Endothelial cell of hepatic sinusoid (primary cell): ENCODE data around the gene ULK1.
"Not testable (repeated sequence)": the region's sequence is repeated elsewhere in the genome, so short reads cannot be mapped to it uniquely, and the experiment has no call there.

Source experiments
- in situ Hi-C: cut with HindIII; loops from 2 replicates; pipeline ENCODE4 v1.10.0; 2017; ENCODE audit warnings: low sequenced_read_pairs

ULK1 gene

DNA sequence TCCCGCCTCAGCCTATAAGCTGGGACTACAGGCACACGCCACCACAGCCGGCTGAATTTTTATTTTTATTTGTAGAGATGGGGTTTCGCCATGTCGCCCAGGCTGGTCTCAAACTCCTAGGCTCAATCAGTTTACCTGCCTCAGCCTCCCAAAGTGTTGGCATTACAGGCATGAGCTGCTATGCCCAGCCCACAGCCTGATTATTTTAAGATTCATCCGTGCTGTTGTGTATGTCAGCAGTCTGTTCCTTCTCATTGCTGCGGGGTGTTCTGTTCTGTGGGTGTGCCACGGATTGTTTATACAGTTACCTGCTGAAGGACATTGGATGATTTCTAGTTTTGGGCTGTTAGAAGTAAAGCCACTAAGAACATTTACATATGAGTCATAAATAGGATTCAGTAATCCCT is 45.7 kb downstream of the ULK1 start:
- in situ Hi-C loops: no loop called here

DNA sequence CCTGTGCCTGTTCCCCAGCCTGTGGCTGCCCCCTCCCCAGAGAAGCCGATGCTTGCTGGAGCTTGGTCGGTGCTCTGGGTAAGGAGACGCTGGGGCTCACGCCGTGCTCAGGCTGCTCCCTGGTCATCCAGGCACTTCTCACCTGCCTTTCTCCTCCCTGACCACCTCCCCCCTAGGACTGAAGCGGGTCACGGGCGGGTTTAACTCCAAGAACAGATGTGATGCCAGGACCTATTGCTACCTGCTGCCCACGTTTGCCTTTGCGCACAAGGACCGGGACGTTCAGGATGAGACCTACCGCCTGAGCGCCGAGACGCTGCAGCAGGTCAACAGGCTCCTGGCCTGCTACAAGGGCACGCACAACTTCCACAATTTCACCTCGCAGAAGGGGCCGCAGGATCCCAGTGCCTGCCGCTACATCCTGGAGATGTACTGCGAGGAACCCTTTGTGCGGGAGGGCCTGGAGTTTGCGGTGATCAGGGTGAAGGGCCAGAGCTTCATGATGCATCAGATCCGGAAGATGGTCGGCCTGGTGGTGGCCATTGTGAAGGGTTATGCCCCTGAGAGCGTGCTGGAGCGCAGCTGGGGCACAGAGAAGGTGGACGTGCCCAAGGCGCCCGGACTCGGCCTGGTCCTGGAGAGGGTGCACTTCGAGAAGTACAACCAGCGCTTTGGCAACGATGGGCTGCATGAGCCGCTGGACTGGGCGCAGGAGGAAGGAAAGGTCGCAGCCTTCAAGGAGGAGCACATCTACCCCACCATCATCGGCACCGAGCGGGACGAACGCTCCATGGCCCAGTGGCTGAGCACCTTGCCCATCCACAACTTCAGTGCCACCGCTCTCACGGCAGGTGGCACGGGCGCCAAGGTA is 46.9 kb downstream of the ULK1 start:
- in situ Hi-C loops: no loop called here

DNA sequence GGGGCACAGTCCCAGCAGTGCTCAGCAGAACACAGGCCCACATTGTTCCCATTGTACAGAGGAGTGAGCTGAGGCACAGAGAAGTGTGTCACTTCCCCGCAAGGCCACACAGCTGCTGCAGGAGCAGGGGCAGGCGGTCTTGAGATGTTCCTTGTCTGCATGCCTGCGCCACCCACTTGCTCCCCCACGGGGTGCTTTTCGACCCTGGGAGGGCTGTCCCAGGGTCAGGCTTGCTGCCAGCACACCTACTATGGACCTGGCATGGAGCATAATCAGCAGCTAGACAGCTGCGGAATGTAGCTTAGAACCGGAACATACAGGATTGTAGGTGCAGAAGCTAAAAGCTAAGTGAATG is 47.5 kb downstream of the ULK1 start:
- in situ Hi-C loops: no loop called here

DNA sequence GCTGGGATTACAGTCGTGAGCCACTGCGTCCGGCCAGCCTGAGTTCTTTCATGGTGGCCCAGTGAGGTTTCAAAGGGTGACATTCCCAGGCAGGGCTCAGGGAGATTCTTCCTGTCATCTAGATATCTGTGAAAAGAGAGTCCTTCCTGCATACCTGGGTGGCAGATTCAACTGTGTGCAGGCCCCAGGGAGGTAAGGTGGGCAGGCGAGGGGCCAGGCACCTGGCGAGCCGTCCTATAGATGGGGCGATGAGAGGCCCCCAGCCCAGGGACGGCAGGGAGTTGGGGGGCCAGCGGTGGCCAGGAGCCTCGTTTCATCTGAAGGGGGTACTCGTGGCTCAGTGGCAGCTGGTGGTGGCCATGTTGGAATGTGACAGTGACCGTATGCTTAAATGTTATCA is 48.2 kb downstream of the ULK1 start:
- in situ Hi-C loops: no loop called here

DNA sequence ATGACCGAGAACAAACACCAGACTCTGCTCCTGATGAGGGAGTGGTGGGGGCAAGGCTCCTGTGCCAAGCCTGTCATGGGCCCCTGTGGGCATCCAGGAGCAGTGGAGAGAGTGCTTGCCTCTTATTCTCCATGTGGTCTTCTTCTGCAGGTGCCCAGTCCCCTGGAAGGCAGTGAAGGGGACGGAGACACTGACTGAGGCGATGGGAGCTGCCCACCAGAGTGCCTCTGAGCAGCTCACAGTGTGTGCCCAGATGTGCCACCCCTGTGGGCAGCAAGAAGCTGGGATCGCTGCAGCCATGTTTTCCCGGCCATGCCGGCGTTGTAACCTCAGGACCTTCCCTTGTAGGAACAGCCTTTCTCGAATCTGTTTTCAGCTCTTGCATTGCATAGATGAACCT is 49.0 kb downstream of the ULK1 start:
- in situ Hi-C loops: no loop called here

DNA sequence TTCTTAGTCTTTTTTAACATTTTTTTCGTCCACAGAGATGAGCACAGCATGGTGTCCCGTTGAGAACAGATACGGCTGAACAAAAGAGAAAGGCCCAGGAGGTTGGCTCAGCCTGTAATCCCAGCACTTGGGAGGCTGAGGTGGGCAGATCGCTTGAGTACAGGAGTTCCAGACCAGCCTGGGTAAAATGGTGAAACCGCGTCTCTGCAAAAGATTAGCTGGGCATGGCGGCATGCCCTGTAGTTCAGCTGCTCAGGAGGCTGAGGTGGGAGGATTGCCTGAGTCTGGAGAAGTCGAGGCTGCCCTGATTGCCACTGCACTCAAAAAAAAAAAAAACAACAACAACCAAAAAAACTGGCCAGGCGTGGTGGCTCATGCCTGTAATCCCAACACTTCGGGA is 49.5 kb downstream of the ULK1 start:
- in situ Hi-C loops: no loop called here

DNA sequence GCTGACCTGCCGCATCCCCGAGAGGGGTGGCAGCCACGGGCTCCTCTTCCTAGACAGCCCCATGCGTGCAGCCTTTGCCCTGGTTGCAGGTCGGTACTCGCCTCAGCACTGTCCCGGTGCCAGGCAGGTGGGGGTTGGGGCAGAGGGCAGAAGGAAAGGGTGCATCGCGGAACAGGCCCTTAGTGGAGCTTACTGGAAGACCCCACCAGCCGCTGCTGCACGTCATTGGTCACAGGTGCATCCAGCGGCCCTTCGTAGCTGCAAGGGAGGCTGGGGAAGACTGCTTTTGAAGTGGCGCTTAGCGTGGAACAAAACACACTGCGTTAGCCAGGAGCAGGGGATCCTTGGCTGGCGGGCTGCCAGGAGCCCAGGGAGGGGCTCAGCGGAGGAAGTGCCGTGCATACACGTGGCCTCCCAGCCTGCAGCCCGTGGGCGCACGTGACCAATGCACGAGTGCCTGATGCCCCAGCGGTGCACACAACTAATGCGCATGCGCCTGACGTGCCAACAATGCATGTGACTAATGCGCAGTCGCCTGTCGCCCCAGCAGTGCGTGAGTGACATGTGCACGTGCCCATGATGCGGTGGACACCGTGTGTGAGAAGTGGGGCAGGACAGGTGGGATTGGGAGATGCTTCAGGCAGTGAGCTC is 50.3 kb downstream of the ULK1 start:
- in situ Hi-C loops: no loop called here

DNA sequence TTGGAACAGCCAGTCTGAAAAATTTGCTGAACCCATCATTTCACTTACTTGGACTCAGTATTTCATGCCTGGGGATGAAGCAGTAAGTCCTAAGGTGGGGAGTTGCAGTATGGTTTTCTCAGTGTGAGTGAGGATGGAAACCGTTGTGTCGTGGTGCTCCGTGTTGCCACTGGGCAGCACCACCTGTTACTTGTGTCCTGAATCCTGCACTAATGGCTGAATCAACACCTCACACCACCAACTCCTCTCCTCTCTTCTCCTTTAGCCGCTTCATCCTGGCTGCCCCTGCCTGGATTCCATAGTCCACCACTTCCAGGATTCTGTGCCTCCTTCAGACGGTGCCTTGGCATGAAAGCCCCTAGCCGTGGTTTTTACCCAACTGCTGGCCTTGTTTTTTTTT is 52.3 kb downstream of the ULK1 start:
- in situ Hi-C loops: no loop called here

DNA sequence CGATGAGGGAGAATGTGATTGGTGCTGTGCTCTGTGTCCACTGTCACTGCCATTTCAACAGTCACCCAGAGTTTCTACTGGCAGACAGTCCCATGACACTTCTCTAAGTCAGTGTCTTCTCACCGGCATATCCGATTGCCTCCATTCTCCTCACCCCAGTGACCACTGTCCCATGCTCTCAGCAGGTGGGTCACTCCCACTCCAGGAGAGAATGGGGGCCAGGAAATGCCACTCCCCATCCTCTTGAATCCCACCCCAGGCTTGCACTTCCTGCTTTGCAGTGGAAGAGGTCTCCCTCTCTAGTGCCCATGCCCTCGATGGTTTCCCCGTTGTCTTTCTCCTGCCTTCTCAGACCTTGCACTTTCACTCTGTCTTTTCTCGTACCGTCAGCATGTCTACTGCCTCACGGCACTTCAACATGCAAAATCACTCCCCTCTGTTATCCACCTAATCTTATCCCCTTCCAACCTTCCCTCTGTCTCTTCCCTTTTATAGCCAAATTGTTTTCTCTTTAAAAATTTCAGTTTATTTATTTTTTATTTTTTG is 53.1 kb downstream of the ULK1 start:
- in situ Hi-C loops: no loop called here

DNA sequence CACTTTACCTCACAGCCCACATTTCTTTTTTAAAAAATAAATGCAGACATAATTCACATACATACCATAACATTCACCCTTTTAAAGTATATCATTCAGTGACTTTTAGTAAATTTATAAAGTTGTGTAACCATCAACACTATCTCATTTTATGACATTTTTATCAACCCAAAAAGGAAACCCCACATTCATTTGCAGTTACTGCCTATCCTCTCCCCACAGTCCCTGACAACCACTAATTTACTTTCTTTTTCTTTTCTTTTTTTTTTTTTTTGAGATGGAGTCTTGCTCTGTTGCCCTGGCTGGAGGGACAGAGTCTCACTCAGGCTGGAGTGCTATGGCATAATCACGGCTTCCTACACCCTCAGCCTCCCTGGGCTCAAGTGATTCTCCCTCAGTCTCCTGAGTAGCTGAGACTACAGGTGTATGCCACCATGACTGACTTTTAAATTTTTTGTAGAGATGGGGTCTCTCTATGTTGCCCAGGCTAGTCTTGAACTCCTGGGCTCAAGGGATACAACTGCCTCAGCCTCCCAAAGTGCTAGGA is 53.8 kb downstream of the ULK1 start:
- in situ Hi-C loops: no loop called here

DNA sequence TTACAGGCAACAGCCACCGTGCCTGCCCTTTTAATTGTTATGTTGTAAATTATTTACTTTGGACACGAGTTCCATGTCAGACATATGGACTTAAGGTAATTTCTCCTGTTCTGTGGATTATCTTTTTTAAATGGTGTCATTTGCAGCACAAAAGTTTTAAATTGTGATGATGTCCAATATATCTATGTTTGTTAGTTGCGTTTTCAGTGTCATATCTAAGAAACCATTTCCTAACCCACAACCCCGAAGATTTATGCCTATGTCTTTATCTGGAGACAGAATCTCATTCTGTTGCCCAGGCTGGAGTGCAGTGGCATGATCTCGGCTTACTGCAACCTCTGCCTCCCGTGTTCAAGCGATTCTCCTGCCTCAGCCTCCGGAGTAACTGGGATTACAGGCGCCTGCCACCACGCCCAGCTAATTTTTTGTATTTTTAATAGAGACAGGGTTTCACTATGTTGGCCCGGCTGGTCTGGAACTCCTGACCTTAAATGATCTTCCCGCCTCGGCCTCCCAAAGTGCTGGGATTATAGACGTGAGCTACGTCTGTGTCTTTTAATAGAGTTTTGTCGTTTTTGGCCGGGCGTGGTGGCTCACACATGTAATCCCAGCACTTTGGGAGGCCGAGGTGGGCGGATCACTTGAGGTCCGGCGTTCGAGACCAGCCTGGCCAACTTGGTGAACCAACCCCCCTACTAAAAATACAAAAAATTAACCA is 54.5 kb downstream of the ULK1 start:
- in situ Hi-C loops: not testable (repeated sequence)

DNA sequence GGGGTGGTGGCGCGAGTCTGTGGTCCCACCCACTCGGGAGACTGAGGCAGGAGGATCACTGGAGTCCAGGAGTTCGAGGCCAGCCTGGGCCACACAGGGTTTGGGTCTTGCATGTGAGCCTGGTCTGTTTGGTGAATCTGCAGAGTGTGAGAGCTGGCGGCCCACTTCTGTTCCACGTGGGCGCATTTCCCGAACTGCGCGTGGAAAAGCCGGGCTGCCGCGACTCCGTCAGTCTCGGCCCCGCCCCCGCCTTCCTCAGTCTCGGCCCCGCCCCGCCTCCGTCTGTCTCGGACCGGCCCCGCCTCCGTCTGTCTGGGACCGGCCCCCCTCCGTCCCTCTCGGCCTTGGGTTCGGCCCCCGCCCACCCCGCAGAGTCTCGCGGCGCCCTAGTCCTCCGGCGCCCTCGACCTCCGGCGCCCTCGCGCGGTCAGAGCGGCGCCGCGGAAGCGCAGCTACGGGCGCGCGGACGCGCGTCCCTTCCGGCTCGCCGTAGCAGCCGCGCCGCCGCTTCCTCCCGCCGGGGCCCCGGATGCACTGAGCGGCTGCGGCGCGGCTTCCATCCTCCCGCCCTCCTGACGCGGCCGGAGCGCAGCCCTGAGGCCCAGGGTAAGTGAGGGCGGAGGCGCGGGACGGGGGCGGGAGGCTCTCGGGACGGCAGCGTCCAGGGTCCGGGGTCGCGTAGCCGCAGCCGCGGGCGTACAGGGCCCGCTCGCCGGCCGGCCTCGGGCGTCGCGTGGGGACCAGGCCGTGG is 55.2 kb downstream of the ULK1 start, which contains the start of gene EP400:
TSS of gene EP400 (plus strand) at position 512 of the 751 bp plus-strand sequence. CDS start 10,678 bp downstream, outside the sequence.
- in situ Hi-C loops: no loop called here

DNA sequence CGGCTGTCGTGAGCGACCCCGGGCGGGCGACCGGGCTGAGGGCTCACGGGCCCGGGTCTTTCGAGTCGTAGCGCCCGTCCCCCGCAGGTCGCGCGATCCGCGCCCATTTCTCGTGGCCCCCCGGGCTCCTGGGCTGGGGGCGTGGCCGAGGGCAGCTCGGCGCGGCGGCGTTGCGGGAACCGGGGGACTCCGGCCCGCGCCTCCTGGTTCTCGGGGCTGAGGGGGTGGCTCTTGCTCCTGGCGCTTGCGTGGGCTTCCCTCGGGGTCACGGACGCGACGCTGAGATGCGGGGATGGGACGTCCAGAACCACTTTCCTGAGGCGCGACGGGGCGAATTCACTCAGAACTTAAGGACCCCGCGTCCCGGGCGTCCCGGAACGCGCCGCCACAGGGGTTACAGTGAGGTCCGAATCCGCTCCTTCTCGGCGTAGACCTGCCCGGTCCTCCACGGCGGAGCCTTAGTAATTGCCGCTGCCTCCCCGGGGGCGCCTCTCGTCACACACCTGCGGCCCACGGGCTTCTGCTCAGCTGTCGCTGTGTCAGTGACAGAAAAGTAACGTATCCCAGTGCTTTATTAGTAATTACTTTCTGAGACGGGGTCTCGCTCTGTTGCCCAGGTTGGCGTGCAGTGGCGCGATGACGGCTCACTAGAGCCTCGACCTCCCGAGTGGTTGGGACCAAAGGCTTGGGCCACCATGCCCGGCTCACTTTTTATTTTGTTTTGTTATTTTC is 55.9 kb downstream of the ULK1 start:
- in situ Hi-C loops: no loop called here

DNA sequence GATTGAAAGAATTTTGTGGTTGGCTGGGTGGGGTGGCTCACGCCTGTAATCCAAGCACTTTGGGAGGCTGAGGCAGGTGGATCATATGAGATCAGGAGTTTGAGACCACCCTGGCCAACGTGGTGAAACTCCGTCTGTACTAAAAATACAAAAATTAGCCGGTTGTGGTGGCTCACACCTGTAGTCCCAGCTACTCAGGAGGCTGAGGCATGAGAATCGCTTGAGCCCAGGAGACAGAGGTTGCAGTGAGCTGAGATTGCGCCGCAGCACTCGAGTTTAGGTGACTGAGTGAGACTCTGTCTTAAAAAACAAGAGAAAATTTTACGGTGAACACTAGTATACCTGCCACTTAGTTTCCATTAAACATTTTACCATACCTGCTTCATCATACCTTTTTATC is 59.4 kb downstream of the ULK1 start:
- in situ Hi-C loops: not testable (repeated sequence)

DNA sequence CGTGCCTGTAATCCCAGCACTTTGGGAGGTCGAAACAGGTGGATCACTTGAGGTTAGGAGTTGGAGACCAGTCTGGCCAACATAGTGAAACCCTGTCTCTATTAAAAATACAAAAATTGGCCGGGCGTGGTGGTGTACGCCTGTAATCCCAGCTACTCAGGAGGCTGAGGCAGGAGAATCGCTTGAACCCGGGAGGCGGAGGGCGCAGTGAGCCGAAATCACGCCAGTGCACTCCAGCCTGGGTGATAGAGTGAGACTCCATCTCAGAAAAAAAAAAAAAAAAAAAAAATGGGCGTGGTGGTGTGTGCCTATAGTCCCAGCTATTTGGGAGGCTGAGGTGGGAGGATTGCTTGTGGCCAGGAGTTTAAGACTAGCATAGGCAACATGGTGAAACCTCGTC is 60.0 kb downstream of the ULK1 start:
- in situ Hi-C loops: not testable (repeated sequence)

DNA sequence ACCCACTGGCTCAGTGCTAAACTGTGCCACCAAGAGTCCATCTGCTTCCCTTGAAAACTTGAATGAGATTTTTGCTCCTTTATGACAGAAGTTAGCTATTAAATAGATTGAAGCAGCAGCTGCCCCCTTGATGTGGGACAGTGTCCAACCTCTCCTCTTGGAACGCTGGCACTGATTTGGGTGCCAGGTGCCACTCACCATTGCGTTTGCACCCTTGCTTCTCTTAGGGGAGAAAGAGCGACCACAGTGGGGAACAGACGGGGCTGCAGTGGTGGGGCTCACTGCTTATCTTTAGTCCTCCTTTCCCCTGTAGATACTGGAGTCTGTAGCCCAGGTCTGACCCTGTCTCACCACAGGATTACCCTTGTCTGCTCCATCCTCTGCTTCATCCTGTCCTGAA is 64.7 kb downstream of the ULK1 start:
- in situ Hi-C loops: no loop called here

DNA sequence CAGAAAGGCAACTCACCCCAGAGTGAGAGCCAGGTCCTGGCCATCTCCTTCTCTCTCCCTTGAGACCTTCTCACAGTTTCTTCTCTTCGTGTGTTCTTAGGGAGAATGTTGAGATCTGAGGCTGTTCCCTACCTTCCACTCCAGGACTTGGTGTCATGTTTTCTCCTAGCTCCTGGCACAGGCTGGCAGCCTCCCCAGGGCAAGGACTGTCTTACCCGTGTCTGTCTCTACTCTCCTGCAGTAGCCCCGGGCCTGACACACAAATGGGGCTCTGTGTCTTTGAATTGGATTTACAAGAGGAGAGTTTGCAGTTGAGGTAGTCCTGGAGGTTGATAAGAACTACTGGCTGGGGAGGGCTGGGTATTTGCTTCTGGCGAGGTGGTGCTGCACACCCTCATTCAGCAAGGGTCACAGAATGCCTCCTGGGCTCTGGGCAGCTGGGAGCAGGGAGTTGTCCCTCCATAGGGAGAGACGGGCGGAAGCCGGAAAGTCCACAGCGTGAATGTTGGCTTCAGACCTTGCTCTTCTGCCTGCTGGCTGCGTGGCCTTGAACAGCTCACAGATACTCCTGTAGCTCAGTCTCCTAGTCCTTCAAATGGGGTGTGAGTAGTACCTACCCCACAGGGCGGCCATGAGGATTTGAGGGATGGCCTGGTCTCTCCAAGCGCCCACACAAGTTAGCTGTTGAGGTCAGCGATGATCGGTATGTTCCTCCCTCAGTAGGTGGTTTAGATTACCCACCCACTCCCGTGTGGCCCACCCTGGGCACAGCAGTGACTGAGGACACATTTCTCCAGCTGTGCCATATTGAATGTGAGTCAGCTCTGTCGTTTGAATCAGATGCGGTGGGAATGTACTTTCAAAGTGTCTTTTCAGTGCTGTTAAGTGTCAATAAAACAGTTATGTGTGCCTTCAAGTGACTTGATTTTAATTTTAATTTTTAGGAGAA is 65.5 kb downstream of the ULK1 start:
- in situ Hi-C loops: no loop called here

DNA sequence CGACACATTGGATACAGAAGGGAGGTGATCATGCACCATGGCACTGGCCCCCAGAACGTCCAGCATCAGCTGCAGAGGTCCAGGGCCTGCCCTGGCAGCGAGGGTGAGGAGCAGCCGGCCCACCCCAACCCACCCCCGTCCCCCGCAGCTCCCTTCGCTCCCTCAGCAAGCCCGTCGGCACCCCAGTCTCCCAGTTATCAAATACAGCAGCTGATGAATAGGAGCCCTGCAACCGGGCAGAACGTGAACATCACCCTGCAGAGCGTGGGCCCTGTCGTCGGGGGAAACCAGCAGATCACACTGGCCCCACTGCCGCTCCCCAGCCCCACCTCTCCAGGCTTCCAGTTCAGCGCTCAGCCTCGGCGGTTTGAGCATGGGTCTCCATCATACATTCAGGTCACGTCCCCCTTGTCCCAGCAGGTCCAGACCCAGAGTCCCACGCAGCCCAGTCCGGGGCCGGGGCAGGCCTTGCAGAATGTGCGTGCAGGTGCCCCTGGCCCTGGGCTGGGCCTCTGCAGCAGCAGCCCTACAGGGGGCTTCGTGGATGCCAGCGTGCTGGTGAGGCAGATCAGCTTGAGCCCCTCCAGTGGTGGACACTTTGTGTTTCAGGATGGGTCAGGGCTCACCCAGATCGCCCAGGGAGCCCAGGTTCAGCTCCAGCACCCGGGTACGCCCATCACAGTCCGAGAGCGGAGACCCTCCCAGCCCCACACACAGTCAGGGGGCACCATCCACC is 66.3 kb downstream of the ULK1 start:
- in situ Hi-C loops: not testable (repeated sequence)
